Measurements from ENCODE around the gene CTRL. TPM values are rescaled to one million over a fixed set of nuclear protein-coding genes. Genes with fewer than 3 reads are reported as not detected.
A peak's percentile ranks its signal among the peaks of the same experiment; 100 is the strongest.

The CTRL gene
- total and polyA plus RNA-seq, 2 donors (not counting 3 experiments of a cell fraction or from before 2014, with no cell fraction given), result 1.0 to 1.1 TPM

DNA sequence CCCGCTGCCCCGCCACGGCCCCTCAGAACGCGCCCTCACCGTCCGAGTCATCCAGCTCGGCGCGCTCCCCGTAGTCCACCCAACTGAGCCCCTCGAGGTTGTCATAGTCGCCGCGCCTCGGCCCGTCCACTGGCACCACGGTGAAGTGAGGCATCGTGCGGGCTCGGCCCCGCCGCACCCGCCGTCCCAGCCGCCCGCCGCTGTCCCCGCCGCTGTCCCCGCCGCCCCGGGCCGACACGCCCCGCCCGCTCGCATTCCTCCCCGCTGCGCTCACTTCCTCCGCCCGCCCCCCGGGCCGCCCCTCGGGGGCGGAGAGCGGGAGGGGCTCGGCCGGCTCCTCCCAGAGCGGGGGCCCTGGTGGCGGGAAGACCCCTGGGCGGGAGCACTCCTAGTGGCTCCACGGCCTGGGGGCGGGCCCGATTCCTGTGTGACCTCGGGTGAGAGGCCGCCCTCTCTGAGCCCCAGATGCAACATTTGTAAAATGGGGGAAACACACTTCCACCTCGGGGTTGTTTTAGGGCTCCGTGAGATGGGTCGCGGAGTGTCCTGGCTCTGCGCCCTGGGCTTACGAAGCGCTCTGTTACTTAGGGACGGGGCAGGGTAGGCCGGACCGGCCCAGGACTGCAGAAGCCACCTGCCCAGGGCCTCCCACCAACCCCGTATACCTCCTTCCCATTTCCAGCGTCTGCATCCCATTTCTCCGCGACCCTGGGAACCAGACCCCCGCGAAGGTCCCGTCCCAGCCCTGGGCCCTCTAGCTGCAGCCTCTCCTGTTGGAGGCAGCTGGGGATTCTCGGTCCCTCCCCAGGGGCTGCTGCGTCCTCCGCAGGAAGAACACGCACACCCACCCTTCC, 37.0 kb upstream of the CTRL start, which contains the start of gene SLC12A4:
TSS of gene SLC12A4 (minus strand) at position 238 of the 854 bp plus-strand sequence. CDS start at position 154, 84 bp downstream.
- TF ChIP-seq MYC (IDR thresholded peaks at IDR 0.05; ENCODE audit: low read depth, low read length), result no peak
- TF ChIP-seq POLR2AphosphoS5 (IDR thresholded peaks at IDR 0.05; ENCODE audit: insufficient read depth, low read depth, low read length), result peak; percentile 98
- TF ChIP-seq, protein P1, sequence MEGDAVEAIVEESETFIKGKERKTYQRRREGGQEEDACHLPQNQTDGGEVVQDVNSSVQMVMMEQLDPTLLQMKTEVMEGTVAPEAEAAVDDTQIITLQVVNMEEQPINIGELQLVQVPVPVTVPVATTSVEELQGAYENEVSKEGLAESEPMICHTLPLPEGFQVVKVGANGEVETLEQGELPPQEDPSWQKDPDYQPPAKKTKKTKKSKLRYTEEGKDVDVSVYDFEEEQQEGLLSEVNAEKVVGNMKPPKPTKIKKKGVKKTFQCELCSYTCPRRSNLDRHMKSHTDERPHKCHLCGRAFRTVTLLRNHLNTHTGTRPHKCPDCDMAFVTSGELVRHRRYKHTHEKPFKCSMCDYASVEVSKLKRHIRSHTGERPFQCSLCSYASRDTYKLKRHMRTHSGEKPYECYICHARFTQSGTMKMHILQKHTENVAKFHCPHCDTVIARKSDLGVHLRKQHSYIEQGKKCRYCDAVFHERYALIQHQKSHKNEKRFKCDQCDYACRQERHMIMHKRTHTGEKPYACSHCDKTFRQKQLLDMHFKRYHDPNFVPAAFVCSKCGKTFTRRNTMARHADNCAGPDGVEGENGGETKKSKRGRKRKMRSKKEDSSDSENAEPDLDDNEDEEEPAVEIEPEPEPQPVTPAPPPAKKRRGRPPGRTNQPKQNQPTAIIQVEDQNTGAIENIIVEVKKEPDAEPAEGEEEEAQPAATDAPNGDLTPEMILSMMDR (IDR thresholded peaks at IDR 0.05; ENCODE audit: extremely low read depth in 1 of 2, insufficient read depth in 1 of 2, low read depth in 1 of 2, low read length in 2 of 2), result no peak
- TF ChIP-seq FOS (IDR thresholded peaks at IDR 0.05; ENCODE audit: borderline replicate concordance, insufficient read depth, low read length), result no peak
- no peak for TF ChIP-seq EZH2 (IDR thresholded peaks at IDR 0.05; ENCODE audit: borderline replicate concordance, low read depth, low read length, severe bottlenecking)
- TF ChIP-seq GATA2 (IDR thresholded peaks at IDR 0.05; ENCODE audit: insufficient read depth, insufficient read length, low read depth, low read length), result no peak
- TF ChIP-seq, protein P2, sequence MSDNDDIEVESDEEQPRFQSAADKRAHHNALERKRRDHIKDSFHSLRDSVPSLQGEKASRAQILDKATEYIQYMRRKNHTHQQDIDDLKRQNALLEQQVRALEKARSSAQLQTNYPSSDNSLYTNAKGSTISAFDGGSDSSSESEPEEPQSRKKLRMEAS (IDR thresholded peaks at IDR 0.05; ENCODE audit: insufficient read depth, insufficient read length), result no peak
- TF ChIP-seq POLR2A (IDR thresholded peaks at IDR 0.05; ENCODE audit: low read depth, low read length), result peak; percentile 86
- no peak for TF ChIP-seq JUN (IDR thresholded peaks at IDR 0.05; ENCODE audit: borderline replicate concordance, insufficient read depth, insufficient read length, low read depth)
- TSS peak; percentile 52 for BruUV-seq (replicated peaks)
- Histone ChIP-seq H3K79me2 (ENCODE audit: control insufficient read depth, insufficient read depth, low read length) (peaks cover 43% of the 10 kb centered on the region), H3K4me1 (ENCODE audit: control insufficient read depth, extremely low read depth, insufficient read depth, low read length) (peaks cover 22% of the 10 kb centered on the region), H2AFZ (ENCODE audit: low read depth, low read length) (peak within 1 kb of the TSS; percentile 77), H4K20me1 (replicated peaks; ENCODE audit: control insufficient read depth, extremely low read depth, insufficient read depth, low read length) (no peaks in the 10 kb centered on the region), H3K27ac (ENCODE audit: insufficient read depth, low read depth, low read length) (peak within 1 kb of the TSS; percentile 70), H3K9me3 (replicated peaks; ENCODE audit: control insufficient read depth, insufficient read depth, low read length) (no peaks in the 10 kb centered on the region), H3K4me2 (ENCODE audit: insufficient read depth, low read length) (peak within 1 kb of the TSS; percentile 78), H3K4me3 (replicated peaks in 1 of 3; ENCODE audit: insufficient read depth in 1 of 3, low read depth in 1 of 3, low read length in 3 of 3) (peak within 1 kb of the TSS; percentile 92 to 97 (median 96)), H3K36me3 (ENCODE audit: control insufficient read depth in 2 of 2, extremely low read depth in 1 of 2, insufficient read depth in 2 of 2, low read length in 2 of 2) (no peaks in the 10 kb centered on the region), H3K27me3 (ENCODE audit: control insufficient read depth in 2 of 2, insufficient read depth in 2 of 2, low read length in 2 of 2) (no peaks in the 10 kb centered on the region), H3K9me1 (replicated peaks; ENCODE audit: control insufficient read depth, extremely low read depth, insufficient read depth, low read length) (no peaks in the 10 kb centered on the region), H3K9ac (replicated peaks; ENCODE audit: extremely low read depth, insufficient read depth, low read length) (peak within 1 kb of the TSS; percentile 91)
- CTCF ChIA-PET, result interaction anchor here (1.0 to 1.3 kb wide), 3 partner anchors 72 to 152 kb away, joined by 3 to 6 read pairs (median 4); no protein-coding TSS in a partner anchor
- dilution Hi-C loops (cut with MboI; ENCODE audit: extremely low pct_ligation_motif_present, low sequenced_read_pairs) (no loop called here), intact Hi-C loops (cut with micrococcal nuclease) (no loop called here)
- POLR2A ChIA-PET, result interaction anchor here (0.5 kb wide), 1 partner anchor 69 kb away, joined by 3 read pairs; no protein-coding TSS in a partner anchor
- FAIRE-seq, result peak; percentile 86
- DNase-seq (ENCODE audit: low read depth, low spot score), result peak; percentile 78

Measured in endothelial cell of umbilical vein (primary cell).